GM21381 (cell line): ENCODE measurements around the gene KRTAP10-1.

Experiments
- ATAC-seq: cut with Tn5 transposase; IDR thresholded peaks from one replicate; pipeline ENCODE4 v1.9.1; 2021; ENCODE audit warnings: mild to moderate bottlenecking, moderate library complexity; ENCODE audit not compliant: unreplicated experiment

The KRTAP10-1 gene

DNA sequence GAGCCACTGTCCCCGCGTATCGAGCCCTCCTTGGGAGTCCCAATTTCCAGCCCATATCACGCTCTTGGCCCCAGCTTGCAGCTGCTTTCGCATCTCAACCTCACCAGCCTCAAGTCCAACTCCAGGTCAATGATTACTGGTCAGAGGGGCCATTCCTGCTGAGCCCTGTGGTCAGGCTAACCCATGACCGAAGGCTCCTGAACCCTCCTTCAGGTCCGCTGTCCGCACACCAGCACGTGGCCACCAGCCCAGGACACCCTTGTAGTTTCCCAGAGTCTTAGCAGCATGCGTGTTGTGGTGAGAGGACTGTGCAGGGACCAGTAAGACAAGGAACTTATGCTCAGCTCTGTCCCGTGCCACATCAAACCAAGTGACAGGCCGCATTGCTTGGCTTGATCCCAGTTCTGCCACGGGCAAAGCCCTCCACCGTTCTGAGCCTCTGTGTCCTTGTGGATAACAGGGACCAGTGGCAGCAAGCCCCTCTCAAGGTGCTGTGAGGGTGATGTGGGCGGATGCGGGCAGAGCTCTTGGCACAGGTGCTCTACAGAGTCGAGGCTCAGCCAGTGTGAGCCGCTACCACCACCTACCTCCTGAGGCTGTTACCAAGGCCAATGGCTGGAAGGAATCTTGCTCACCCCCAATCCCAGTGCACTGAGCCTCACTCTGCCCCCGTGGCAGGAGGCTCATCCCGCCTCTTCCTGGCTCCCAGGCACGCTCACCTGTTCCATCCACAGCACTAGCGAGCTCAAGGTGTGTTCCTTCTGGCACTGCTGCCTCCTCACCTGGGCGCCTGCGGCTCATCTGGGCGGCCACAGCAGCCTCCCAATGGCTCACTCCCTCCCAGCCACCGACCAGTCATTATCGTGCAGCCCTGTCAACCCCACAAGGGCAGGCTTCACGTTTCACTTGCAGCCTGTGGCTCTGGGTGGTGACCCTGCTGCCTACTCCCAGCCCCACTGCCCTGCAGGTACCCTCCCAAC is 20.4 kb downstream of the KRTAP10-1 start:
- no peak for ATAC-seq

DNA sequence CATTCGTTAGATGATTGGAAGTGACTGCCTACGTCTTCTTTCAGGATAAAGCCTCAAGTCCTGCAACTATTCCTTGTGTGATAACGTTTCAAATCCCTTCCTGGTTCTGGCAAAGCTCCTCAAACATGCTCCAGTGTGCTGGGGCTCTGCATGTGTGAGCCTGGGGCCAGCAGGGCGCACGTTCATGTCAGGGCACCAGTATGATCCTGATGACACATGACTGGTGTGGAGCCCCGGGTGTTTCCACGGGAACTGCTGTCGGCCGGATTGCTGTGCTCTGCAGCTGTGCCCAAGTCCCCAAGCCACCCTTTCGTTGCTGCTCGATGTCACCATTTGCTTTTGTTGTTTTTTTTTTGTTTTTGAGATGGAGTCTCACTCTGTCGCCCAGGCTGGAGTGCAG is 21.3 kb downstream of the KRTAP10-1 start:
- no peak for ATAC-seq

DNA sequence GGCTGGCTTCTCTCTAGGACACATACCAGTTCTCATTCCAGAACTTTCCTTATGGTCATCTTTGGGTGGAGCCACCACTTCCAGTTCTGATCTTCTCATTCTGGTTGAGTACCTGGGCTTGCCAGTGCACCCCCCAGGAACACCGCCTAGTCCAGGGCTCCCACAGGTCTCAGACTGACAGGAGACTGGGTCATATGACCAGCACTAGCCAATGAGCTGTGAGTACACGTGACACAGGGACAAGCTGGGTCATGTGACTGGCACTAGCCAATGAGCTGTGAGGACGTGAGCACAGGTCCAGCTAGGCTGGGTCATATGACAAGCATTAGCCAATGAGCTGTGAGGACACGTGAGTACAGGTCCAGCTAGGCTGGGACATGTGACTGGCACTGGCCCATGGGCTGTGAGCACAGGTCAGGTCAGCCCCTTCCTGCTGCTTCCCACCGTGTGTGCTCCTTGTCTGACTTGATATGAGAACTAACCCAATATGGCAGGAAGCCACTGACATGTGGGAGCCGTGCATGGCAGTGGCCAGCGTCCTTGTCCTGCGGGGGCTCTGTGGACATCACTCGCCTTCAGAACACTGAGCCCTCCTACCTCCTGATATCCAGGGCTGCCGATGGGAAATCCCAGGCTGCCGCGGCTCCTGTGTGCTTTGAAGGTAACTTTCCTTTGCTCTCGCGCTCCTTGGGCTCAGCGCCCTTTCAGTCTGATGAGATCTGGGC is 22.7 kb downstream of the KRTAP10-1 start:
- no peak for ATAC-seq

DNA sequence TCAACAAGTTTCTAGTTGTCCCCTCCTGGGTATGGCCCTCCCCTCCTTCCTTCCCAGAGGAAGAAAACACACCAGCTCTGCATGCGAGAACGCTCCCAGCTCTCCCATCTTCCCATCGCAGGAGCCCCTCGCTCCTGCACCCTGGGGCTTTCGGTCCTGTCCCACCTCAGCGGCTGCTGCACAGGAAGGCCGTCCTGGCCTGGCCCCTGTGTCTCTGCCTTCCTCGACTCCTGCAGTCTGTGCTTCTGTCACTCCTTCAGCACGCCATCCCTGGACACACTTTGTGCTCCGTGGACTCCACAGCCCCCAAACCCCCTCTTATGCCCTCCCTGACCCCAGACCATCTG is 23.2 kb downstream of the KRTAP10-1 start:
- ATAC-seq = no peak

DNA sequence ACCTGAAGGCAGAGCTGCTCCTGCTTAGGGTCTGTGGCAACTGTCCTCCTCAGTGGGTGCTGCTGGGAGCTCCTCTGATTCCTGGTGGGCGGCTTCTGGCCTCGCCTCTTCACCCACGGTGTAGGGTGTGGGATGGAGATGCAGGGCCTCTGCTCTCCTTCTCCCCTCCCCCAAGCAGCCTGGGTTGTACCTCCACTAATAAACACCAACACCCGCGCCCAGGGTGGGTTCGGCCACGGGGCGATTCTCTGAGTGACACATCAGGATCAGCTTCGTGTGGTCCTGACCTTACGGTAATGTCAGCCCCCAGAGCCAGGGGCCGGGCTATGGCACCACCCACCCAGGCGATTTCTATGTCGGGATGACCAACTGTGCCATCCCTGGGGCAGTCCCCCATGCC is 23.7 kb downstream of the KRTAP10-1 start:
- no peak for ATAC-seq

DNA sequence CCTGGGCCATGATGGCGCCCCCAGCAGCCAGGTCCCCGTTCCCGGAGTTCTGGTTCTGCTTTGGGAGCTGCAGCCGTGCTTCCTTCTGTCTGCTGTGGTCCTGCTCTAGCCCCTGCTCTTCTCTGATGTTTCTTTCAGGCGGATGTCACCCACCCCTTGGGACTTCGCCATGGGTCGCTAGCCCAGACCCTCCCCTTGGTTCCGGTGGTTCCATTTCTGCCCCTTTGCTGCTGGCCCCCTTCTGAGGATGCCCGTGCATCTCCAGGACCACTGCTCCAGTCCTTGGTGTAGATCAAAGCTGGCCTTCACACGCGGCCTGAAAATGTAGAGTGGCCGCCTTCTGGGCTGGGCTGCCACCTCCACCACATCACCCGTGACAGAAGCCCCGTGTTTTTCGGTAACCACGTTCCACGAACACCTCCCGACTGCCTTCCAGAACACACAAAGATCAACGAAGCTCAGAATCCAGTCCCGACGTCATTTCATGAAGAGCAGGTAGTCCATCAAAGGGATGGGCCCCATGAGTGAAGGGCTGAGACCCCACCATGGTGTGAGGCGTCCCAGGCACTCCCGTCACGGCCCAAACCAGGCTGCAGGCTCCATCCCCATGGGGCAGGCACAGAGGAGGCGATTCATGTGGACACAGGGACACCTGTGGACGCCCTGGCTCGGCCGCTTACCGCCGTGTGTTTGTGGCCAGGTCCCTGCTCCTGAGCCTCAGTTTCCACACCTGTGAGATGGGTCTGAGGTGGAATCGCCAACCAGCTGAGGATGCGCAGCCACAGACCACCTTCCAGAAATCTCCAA is 24.4 kb downstream of the KRTAP10-1 start:
- ATAC-seq = no peak

DNA sequence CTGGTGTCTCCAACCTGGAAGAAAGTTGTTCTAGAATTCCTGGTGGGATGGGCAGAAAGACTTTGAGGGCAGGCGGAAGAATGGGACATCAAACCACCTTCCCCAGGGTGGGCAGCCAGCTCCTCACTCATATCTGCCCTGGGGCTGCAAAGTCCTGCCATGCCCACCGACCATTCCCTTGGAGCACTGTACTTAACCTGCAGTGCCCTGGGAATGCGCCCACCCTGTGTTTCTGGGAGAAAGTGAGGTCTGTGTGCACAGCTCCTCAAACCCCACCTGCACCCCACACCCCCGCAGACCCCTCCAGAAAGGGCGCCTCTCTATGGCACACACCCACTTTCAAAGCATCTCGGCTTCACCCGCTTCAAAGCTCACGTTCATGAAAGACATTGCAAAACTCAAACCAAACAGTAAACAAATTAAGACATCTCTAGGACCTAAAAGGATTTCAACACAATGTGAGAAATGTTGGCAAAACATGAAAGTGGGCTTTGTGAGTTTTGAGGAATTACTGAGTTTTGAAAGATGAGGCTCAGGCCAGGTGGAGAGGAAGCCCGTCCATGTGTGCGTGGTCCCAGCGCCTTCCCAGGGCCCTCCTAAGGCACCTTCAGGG is 25.1 kb downstream of the KRTAP10-1 start:
- no peak for ATAC-seq

DNA sequence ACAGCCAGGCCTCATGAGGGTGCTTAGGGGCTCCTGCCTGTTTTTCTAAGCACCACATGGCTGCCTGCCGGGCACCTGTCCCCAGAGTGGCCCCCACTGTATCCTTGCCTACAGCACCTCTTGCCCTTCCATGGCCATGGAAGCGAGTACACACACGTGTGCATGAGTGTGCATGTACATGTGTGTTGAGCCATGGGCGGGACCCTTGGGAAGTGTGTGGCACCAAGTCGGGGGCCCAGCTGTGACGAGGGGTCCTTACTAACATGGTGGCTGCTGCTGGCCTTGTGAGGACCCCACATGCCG is 25.8 kb downstream of the KRTAP10-1 start:
- no peak for ATAC-seq

DNA sequence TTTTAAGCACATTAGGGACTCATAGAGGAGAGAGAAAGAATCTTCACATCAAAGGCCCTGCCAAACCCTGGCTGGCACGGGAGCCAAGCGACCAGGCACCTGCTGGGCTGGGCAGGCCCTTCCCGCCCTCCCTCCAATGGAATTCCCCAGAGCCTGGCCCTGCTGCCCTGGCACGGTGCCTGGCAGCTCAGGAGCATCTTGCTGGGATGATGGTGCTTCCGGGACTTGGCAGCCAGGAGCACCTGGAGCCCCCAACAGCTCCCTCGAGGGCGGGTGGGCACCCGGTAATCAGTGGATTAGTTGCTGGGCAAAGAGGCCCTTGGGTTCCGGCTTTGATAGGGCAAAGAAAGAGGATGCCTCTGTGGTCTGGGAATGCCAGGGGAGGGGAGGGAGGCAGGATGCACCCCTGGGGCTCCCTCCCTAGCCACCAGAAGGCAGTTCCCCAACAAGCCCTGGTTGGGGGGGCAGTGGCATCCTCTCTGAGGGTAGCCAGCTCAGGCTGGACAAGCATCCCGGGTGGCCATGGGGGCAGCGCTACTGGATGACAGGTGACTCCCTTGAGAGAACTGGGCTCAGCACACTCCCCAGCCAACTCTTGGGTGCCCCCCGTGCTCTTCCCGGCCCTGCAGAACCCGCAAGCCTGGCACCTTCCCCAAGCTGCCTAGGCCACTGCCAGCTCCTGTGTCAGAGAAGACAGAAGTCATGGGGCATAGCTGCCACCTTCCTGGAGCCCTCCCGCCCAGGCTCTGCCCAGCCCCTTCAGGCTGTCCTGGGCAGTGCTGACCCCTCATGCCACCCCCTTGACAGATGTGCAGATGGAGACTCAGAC is 26.4 kb downstream of the KRTAP10-1 start:
- no peak for ATAC-seq

DNA sequence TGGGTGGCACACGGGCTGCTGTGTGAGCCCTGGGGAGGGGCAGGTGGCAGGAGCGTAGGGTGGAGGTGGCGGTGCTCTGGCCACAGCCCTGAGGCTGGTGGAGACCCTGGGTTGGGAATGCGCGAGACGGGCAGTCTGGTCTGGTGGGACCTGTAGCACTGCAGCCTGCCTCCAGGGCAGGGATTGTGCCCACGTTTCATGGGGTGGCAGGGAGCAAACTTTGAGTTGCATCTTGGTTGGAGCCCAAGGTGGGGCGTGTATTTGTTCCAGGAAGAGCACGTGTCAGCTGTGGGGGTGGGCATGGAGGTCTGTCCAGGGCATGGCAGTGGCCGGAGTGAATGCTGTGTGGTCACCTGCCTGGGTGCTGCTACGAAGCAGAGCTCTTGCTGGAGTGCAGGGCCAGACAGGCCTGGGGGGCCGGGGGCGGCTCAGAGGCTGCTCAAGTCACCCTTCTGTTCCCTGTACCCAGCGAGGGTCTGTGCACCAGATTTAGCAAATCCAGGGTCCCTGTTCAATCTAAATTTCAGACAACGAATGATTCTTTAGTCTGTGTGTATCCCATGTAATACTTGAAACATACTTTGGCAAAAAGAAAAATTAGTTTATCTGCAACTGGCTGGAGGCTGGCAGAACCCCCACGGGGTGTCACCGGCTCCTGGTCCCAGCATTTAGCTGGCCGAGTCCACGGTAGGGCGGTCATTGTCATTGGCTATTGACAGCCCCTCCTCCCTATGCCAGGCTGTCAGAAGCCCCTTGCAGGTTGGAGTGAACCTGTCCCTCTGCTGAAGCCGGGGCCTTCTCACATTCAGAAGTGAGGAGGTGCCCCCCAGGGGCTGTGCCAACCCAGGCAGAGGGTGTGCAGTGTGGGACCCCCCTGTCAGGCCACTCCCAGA is 27.3 kb downstream of the KRTAP10-1 start:
- no peak for ATAC-seq

DNA sequence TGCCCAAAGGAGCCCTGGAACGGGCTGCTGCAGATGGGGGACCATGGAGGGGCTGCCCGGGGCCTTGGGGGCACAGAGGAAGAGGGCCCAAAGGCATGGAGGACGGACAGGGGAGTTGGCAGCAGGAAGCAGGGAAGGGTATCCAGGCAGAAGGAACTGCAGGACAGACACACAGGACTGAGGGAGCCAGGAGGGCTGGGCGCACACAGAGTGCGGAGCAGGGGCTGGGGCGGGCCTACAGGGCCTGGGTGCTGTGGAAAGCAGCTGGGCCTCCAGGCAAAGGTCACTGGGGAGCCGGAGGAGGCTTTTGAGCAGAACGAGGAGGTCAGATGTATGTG is 28.1 kb downstream of the KRTAP10-1 start:
- no peak for ATAC-seq

DNA sequence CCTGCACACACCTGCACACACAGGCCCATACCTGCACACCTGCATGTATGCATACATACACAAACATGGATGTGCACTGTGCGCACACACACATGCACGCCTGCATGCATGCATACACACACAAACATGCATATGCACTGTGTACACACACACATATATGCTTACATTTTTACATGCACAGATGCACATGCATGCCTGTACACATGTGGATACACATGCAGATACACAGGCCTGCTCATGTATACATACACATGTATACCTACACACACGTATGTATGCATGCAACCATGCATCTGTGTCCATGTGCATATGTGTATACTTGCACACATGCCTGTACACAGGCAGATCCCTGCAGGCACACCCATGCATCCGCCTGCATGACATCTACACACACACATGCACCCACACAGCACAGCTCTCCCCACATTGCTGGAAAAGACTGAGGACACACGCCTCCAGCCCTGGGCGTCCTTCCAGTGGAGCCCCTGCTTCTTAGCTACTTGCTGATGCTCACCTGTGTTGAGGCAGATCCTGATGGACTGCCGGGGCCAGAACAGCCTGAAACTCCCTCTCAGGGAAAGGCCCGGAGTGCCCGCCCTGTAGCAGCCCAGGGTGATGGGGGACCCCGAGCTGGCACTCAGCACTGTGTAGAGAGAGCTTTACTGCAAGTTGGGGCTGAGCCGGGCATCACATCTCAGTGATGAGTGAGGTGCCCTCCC is 28.6 kb downstream of the KRTAP10-1 start:
- no peak for ATAC-seq

DNA sequence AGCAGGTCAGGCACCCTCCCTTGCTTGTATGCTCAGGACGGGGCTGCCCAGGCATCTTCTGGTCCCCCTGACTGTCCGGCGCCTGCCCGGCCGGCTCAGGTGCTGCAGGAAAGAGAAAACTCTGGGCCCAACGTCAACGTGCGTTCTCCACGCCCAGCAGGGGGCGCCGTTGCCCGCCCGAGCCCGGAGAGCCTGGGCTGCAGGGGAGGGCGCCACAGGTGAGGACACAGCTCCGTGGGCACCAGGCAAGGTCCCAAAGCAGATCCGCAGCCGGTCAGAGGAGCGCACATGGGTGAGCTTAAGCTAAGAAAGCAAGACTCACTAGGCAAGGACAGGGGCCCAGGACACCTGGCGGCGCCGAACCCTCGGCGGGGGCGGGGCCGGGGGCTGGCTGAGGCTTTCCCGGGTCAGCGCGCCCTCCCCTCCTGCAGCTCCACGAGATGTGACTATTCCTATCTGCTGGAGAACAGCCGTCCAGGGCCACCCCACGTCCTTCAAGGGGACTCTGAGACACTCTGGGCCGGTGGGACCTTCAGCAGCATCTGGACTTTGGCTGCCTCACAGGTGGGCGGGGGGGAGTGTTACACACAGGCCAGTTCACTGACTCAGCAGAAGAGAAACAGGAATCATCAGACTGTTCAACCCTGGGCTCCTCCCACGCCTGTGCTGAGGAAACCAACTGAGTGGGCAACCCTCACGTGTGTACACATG is 29.3 kb downstream of the KRTAP10-1 start:
- no peak for ATAC-seq

DNA sequence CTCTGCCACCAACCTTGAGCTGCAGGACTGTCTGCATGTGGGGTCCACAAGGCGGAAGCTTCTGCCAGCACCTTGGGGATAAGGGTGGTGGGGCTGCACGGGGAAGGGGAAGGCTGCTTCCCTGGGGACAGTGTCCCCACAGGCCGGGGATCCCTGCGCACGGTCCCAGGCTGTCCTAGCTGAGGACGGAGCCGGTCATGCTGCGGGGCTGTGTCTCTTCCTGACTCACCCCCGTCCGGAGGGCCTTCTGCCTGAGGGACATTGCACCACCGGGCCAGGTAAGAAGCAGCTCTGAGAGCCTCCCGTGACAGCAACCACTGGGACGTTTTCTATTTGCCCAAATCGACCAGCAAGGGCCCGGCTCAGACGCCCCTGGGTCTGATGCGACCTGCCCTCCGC is 29.9 kb downstream of the KRTAP10-1 start:
- no peak for ATAC-seq

DNA sequence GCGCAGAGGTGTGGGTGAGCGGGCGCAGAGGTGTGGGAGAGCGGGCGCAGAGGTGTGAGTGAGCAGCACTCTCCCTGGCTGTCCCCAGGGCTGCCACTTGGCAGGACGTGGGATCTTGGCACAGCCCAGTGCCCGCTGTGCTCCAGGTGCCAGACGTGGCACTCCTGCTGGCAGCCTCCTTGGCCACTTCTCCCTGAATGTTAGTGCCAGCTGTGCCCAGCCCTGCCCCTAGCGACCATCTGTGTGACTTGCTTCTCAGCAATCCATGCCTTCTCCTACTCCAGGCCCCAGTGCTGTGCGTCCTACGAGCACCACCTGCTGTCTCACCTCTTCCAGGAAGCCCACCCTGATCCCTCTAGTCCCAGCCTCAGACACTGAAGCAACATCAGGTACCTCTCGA is 30.5 kb downstream of the KRTAP10-1 start:
- ATAC-seq = no peak

DNA sequence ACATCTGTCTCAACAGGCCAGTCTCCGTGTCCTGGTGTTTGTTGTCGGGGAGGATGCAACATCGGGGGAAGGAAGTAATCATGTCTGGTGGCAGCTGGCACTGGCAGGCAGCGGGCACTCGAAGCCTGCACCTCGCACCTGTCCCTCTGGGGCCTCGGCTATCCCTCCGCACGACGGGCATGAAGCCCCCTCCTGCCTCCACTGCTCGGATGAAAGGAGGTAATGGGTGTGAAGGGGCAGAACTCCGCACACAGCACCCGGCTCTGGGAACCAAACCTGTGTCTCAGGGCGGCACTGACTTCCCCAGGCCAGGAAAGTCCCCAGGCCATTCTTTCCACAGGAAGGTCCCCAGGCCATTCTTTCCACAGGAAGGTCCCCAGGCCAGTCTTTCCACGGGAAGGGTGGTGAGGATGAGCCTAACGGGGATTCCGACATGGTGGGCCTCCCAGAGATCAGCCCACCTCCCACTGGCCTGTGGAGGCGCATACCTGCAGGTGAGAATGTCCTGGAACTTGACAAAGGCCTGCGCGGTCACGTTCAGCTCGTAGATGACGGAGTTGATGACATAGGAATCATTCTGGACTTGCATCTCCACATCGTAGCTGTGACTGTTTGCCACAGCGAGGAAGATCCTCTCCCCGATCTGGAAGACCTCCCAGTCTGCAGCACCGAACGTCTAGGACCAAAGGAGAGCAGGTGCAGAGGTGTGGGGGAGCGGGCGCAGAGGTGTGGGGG is 31.1 kb downstream of the KRTAP10-1 start:
- no peak for ATAC-seq

DNA sequence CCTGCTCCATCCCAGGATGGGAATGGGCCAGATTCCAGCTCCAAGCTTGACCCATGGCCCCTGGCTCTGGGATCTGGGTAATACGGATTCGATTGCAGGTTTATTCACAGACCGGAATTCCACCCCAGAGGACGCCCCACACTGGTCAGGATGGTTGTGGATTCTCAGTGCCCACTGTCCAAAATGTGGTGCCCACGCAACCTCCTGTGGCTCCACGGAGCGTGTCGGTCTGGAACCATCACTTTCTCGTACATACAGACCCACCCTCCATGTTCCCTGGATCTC is 31.6 kb downstream of the KRTAP10-1 start:
- ATAC-seq = no peak
